PFSK-1 (cell line): ENCODE data around the gene LYSMD4.

Source experiments
- REST ChIP-seq, 2 experiments: IDR thresholded peaks; 2 replicates each; pipeline versions ENCODE4 v1.6.1 to v1.8.0; 2011 to 2012; ENCODE audit warnings: low read depth in 2 of 2, low read length in 2 of 2, control low read depth in 1 of 2, inconsistent platforms in 1 of 2, mild to moderate bottlenecking in 1 of 2, moderate library complexity in 1 of 2; ENCODE audit not compliant: insufficient read depth in 1 of 2

LYSMD4 gene

GRCh38 chr15:99677540-99678134, 55.6 kb downstream of the LYSMD4 start:
- no peak for TF ChIP-seq REST (IDR thresholded peaks at IDR 0.05; ENCODE audit: insufficient read depth in 1 of 2, low read depth in 2 of 2, low read length in 2 of 2)
